ENCODE measurements around the gene SMIM5.

- TF ChIP-seq, protein P1, sequence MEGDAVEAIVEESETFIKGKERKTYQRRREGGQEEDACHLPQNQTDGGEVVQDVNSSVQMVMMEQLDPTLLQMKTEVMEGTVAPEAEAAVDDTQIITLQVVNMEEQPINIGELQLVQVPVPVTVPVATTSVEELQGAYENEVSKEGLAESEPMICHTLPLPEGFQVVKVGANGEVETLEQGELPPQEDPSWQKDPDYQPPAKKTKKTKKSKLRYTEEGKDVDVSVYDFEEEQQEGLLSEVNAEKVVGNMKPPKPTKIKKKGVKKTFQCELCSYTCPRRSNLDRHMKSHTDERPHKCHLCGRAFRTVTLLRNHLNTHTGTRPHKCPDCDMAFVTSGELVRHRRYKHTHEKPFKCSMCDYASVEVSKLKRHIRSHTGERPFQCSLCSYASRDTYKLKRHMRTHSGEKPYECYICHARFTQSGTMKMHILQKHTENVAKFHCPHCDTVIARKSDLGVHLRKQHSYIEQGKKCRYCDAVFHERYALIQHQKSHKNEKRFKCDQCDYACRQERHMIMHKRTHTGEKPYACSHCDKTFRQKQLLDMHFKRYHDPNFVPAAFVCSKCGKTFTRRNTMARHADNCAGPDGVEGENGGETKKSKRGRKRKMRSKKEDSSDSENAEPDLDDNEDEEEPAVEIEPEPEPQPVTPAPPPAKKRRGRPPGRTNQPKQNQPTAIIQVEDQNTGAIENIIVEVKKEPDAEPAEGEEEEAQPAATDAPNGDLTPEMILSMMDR (IDR thresholded peaks at IDR 0.05; ENCODE audit: low read length) = no peak
- no peak for TF ChIP-seq EZH2 (optimal IDR thresholded peaks at IDR 0.05; ENCODE audit: low read depth, low read length)
These were observed 7.4 kb downstream of the SMIM5 start for GRCh38 chr17:75640556-75641119.

Measured in MM.1S (cell line).